Measurements from ENCODE around the gene LRMDA. TPM values are rescaled to one million over a fixed set of nuclear protein-coding genes. Genes with fewer than 3 reads are reported as not detected.

LRMDA gene
- total and polyA plus RNA-seq, 2 of the 8 experiments (the other 6 are each of a cell fraction or from before 2014, with no cell fraction given) = 0.86 to 2.8 TPM

GRCh38 chr10:75507469-75507868 lies 76.0 kb downstream of the LRMDA start (continued):
- TF ChIP-seq E2F6 (IDR thresholded peaks at IDR 0.05) (no peak), SIRT6 (IDR thresholded peaks at IDR 0.05; ENCODE audit: low read length) (no peak), CTBP2 (IDR thresholded peaks at IDR 0.05; ENCODE audit: borderline replicate concordance, insufficient read depth, insufficient read length, low read length) (no peak), MAFK (IDR thresholded peaks at IDR 0.05; ENCODE audit: low read depth, low read length) (no peak), JUND (IDR thresholded peaks at IDR 0.05; ENCODE audit: low read length) (no peak)
